ENCODE results near the gene MEGF9.
"Not testable (repeated sequence)": the region's sequence is repeated elsewhere in the genome, so short reads cannot be mapped to it uniquely, and the experiment has no call there.

MEGF9 gene

DNA sequence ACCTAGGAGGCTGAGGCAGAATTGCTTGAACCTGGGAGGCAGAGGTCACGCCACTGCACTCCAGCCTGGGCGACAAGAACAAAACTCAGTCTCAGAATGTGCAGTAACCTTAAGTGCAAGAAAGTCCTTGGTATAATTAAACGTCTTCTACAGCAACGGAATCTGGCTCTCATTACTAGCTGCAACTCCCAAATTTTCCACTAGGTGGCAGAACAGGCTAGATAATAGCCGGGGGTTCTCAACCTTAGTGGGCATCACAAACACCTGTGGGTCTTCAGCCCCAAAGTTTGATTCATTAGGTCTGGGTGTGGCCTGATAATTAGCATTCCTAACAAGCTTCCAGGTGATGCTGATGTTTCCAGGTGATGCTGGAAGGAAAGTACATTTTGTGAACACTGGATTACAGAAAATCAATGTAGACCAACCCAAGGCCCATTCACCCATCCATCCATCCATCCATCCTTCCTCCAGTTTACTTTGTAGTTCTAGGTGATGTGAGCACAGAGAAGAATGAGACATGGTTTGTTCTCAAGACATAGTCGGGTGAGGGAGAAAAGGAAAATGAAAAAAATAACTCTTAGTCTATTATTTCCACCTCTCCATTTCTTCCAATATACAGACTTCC, 41.7 kb upstream of the MEGF9 start:
- no peaks in the 10 kb centered on the region for H4K20me1 ChIP-seq (ENCODE audit: control insufficient read depth, insufficient read depth, low read depth, low read length)
- no peaks in the 10 kb centered on the region for H3K79me2 ChIP-seq (ENCODE audit: control insufficient read depth, low read length)
- peak overlapping the region; percentile 39 for H3K4me3 ChIP-seq (ENCODE audit: low read length)
- no peaks in the 10 kb centered on the region for H3K27me3 ChIP-seq (ENCODE audit: control insufficient read depth, low read length)
- H3K27ac ChIP-seq (ENCODE audit: low read depth, low read length) = peak overlapping the region; percentile 73
- peaks cover 54% of the 10 kb centered on the region for H3K4me1 ChIP-seq (ENCODE audit: control insufficient read depth, low read length)
- peaks cover 28% of the 10 kb centered on the region for H3K36me3 ChIP-seq (ENCODE audit: control insufficient read depth, low read length)
- H3K9me2 ChIP-seq (replicated peaks; ENCODE audit: control insufficient read depth, low read length) = no peaks in the 10 kb centered on the region
- TF ChIP-seq EZH2phosphoT487 (IDR thresholded peaks at IDR 0.05; ENCODE audit: borderline replicate concordance, low read length) = no peak
- TF ChIP-seq, protein P1, sequence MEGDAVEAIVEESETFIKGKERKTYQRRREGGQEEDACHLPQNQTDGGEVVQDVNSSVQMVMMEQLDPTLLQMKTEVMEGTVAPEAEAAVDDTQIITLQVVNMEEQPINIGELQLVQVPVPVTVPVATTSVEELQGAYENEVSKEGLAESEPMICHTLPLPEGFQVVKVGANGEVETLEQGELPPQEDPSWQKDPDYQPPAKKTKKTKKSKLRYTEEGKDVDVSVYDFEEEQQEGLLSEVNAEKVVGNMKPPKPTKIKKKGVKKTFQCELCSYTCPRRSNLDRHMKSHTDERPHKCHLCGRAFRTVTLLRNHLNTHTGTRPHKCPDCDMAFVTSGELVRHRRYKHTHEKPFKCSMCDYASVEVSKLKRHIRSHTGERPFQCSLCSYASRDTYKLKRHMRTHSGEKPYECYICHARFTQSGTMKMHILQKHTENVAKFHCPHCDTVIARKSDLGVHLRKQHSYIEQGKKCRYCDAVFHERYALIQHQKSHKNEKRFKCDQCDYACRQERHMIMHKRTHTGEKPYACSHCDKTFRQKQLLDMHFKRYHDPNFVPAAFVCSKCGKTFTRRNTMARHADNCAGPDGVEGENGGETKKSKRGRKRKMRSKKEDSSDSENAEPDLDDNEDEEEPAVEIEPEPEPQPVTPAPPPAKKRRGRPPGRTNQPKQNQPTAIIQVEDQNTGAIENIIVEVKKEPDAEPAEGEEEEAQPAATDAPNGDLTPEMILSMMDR (IDR thresholded peaks at IDR 0.05; ENCODE audit: low read depth, low read length, poor library complexity, severe bottlenecking) = peak; percentile 90
- no peaks in the 10 kb centered on the region for H3K9me3 ChIP-seq (ENCODE audit: control insufficient read depth, insufficient read depth, low read length)
- peaks cover 23% of the 10 kb centered on the region; the same call in 1 of the 2 replicates for H3F3A ChIP-seq (ENCODE audit: control insufficient read depth, insufficient read depth)
- H3K4me2 ChIP-seq (ENCODE audit: low read length) = peak overlapping the region; percentile 59

DNA sequence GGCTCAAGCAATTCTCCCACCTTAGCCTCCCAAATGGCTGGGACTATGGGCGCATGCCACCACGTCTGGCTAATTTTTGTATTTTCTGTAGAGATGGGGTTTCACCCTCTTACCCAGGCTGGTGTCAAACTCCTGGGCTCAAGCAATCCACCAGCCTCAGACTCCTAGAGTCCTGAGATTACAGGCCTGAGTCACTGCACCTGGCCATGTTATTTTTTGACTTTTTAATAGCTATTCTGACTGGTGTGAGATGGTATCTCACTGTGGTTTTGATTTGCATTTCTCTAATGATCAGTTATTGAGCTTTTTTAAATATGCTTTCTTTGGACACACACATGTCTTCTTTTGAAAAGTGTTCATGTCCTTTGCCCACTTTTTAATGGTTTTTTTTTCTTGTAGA, 40.8 kb upstream of the MEGF9 start:
- Histone ChIP-seq H3K27ac (ENCODE audit: low read depth, low read length) (peak overlapping the region; percentile 49), H3K4me2 (ENCODE audit: low read length) (peak overlapping the region; percentile 59), H3K4me1 (ENCODE audit: control insufficient read depth, low read length) (peaks cover 54% of the 10 kb centered on the region), H3F3A (ENCODE audit: control insufficient read depth, insufficient read depth) (peaks cover 23% of the 10 kb centered on the region; the same call in 1 of the 2 replicates), H3K9me2 (replicated peaks; ENCODE audit: control insufficient read depth, low read length) (no peaks in the 10 kb centered on the region), H3K4me3 (ENCODE audit: low read length) (peak overlapping the region; percentile 39), H3K36me3 (ENCODE audit: control insufficient read depth, low read length) (peaks cover 22% of the 10 kb centered on the region), H3K79me2 (ENCODE audit: control insufficient read depth, low read length) (no peaks in the 10 kb centered on the region), H3K27me3 (ENCODE audit: control insufficient read depth, low read length) (no peaks in the 10 kb centered on the region), H4K20me1 (ENCODE audit: control insufficient read depth, insufficient read depth, low read depth, low read length) (no peaks in the 10 kb centered on the region), H3K9me3 (ENCODE audit: control insufficient read depth, insufficient read depth, low read length) (no peaks in the 10 kb centered on the region)
- TF ChIP-seq EZH2phosphoT487 (IDR thresholded peaks at IDR 0.05; ENCODE audit: borderline replicate concordance, low read length) = no peak
- TF ChIP-seq, protein P1 (IDR thresholded peaks at IDR 0.05; ENCODE audit: low read depth, low read length, poor library complexity, severe bottlenecking) = no peak

DNA sequence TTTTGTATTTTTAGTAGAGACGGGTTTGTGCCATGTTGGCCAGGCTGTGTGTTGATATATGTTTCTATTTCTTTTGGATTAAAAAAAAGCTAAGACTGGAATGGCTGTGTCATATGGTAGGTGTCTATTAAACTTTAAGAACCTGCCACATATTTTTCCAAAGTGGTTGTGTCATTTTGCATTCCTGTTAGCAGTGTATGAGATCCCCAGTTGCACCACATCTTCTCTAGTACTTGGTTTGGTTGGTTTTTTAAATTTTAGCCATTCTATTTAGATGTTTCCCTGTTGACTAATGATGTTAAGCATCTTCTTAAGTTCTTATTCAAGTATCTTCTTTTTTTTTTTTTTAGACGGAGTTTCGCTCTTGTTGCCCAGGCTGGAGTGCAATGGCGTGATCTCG, 36.2 kb upstream of the MEGF9 start:
- H3K27ac ChIP-seq (ENCODE audit: low read depth, low read length) = no peak overlapping the region
- H3K79me2 ChIP-seq (ENCODE audit: control insufficient read depth, low read length) = no peaks in the 10 kb centered on the region
- H3K4me3 ChIP-seq (ENCODE audit: low read length) = no peak overlapping the region
- H4K20me1 ChIP-seq (ENCODE audit: control insufficient read depth, insufficient read depth, low read depth, low read length) = no peaks in the 10 kb centered on the region
- TF ChIP-seq EZH2phosphoT487 (IDR thresholded peaks at IDR 0.05; ENCODE audit: borderline replicate concordance, low read length) = no peak
- TF ChIP-seq, protein P1 (IDR thresholded peaks at IDR 0.05; ENCODE audit: low read depth, low read length, poor library complexity, severe bottlenecking) = no peak
- no peaks in the 10 kb centered on the region for H3F3A ChIP-seq (ENCODE audit: control insufficient read depth, insufficient read depth)
- H3K9me2 ChIP-seq (replicated peaks; ENCODE audit: control insufficient read depth, low read length) = no peaks in the 10 kb centered on the region
- peaks cover 14% of the 10 kb centered on the region for H3K4me1 ChIP-seq (ENCODE audit: control insufficient read depth, low read length)
- no peak overlapping the region for H3K4me2 ChIP-seq (ENCODE audit: low read length)
- H3K27me3 ChIP-seq (ENCODE audit: control insufficient read depth, low read length) = no peaks in the 10 kb centered on the region
- H3K36me3 ChIP-seq (ENCODE audit: control insufficient read depth, low read length) = no peaks in the 10 kb centered on the region
- no peaks in the 10 kb centered on the region for H3K9me3 ChIP-seq (ENCODE audit: control insufficient read depth, insufficient read depth, low read length)

DNA sequence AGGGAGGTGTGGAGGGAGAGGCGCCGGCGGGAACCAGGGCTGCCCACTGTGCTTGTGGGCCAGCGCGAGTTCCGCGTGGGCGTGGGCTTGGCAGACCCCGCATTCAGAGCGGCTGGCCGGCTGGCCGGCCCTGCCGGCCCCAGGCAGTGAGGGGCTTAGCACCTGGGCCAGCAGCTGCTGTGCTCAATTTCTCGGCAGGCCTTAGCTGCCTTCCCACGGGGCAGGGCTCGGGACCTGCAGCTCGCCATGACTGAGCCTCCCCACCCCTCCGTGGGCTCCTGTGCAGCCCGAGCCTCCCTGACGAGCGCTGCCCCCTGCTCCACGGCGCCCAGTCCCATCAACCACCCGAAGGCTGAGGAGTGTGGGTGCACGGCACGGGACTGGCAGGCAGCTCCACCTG, 32.1 kb upstream of the MEGF9 start:
- H3K79me2 ChIP-seq (ENCODE audit: control insufficient read depth, low read length); H3K4me3 ChIP-seq (ENCODE audit: low read length); H3K4me2 ChIP-seq (ENCODE audit: low read length); H4K20me1 ChIP-seq (ENCODE audit: control insufficient read depth, insufficient read depth, low read depth, low read length); H3F3A ChIP-seq (ENCODE audit: control insufficient read depth, insufficient read depth); H3K27ac ChIP-seq (ENCODE audit: low read depth, low read length); H3K4me1 ChIP-seq (ENCODE audit: control insufficient read depth, low read length); H3K27me3 ChIP-seq (ENCODE audit: control insufficient read depth, low read length); H3K9me3 ChIP-seq (ENCODE audit: control insufficient read depth, insufficient read depth, low read length); H3K36me3 ChIP-seq (ENCODE audit: control insufficient read depth, low read length); H3K9me2 ChIP-seq (replicated peaks; ENCODE audit: control insufficient read depth, low read length): not testable (repeated sequence)

Measured in DOHH2 (cell line).